Measurements from ENCODE around the gene PPM1E. TPM values are rescaled to one million over a fixed set of nuclear protein-coding genes. Genes with fewer than 3 reads are reported as not detected.

The PPM1E gene
- polyA plus RNA-seq, 2 of the 4 experiments (the other 2 are of a cell fraction), result 0.05 to 0.25 TPM

GRCh38 chr17:59003860-59004259 lies 248.2 kb downstream of the PPM1E start:
- Histone ChIP-seq H3K4me3 (no peak overlapping the region), H3K9me3 (no peaks in the 10 kb centered on the region), H3K4me1 (0 out of 3 replicates have a peak, but pooled peaks cover 4% of the 10 kb centered on the region), H3K27ac (no peak overlapping the region), H3K4me2 (no peak overlapping the region)
- 91% methylated on average over 1 of the region's 1 CpG for WGBS (ENCODE audit: missing lambda C conversion rate)
- DNase-seq (ENCODE audit: low read depth in 1 of 2, low spot score in 1 of 2) (no peak), ATAC-seq (no peak), FAIRE-seq (no peak)
- TF ChIP-seq RFX5 (IDR thresholded peaks at IDR 0.05) (no peak), BCL3 (IDR thresholded peaks at IDR 0.05) (no peak), FOSL2 (IDR thresholded peaks at IDR 0.05) (no peak), FOSL2 (CRISPR knock-in tag; IDR thresholded peaks at IDR 0.05) (no peak), EHF (CRISPR knock-in tag; IDR thresholded peaks at IDR 0.05) (no peak), RNF2 (IDR thresholded peaks at IDR 0.05; ENCODE audit: borderline replicate concordance, low read depth) (no peak), HMGXB4 (CRISPR knock-in tag; IDR thresholded peaks at IDR 0.05; ENCODE audit: borderline replicate concordance) (no peak), TFCP2L1 (CRISPR knock-in tag; IDR thresholded peaks at IDR 0.05) (no peak)
- CTCF ChIA-PET, result interaction anchor here (0.6 to 11.0 kb wide), 19 partner anchors 10 to 699 kb away, joined by 3 to 169 read pairs (median 8); no protein-coding TSS in a partner anchor
- POLR2A ChIA-PET, result interaction anchor here (1.5 kb wide), 1 partner anchor 344 kb away, joined by 5 read pairs; no protein-coding TSS in a partner anchor

GRCh38 chr17:59004338-59005111 lies 248.9 kb downstream of the PPM1E start:
- 0 out of 3 replicates have a peak, but pooled peaks cover 4% of the 10 kb centered on the region for H3K4me1 ChIP-seq
- ATAC-seq (peak; percentile 74 to 90; a peak in 4 of 6 replicates), DNase-seq (ENCODE audit: low read depth in 1 of 2, low spot score in 1 of 2) (peak; percentile 49 to 70), FAIRE-seq (no peak)
- CTCF ChIA-PET, result interaction anchor here (0.6 to 11.0 kb wide), 58 partner anchors 9 to 754 kb away, joined by 3 to 169 read pairs (median 4); partner anchors contain the start of gene TRIM37
- H3K27ac ChIP-seq, result no peak overlapping the region
- 25% methylated on average over 4 of the region's 4 CpGs for WGBS (ENCODE audit: missing lambda C conversion rate)
- no peaks in the 10 kb centered on the region for H3K9me3 ChIP-seq
- no peak overlapping the region for H3K4me2 ChIP-seq
- TF ChIP-seq CTCF (IDR thresholded peaks at IDR 0.05) (peak; percentile 99), TFCP2L1 (CRISPR knock-in tag; IDR thresholded peaks at IDR 0.05) (no peak), SMC3 (IDR thresholded peaks at IDR 0.05) (peak; percentile 97), CHD4 (IDR thresholded peaks at IDR 0.05; ENCODE audit: borderline replicate concordance) (no peak), RAD21 (conservative IDR thresholded peaks at IDR 0.05 in 1 of 2, IDR thresholded peaks at IDR 0.05 in 1 of 2) (peak; percentile 95 to 98), NR3C1 (IDR thresholded peaks at IDR 0.05) (no peak)
- no peak overlapping the region for H3K4me3 ChIP-seq
- POLR2A ChIA-PET, result interaction anchor here (1.0 to 1.8 kb wide), 5 partner anchors 294 to 486 kb away, joined by 3 to 10 read pairs (median 6); no protein-coding TSS in a partner anchor

GRCh38 chr17:59007995-59008394 lies 252.3 kb downstream of the PPM1E start:
- ChIA-PET POLR2A (interaction anchor here (0.9 kb wide), 1 partner anchor 376 kb away, joined by 3 read pairs; no protein-coding TSS in a partner anchor), CTCF (interaction anchor here (0.7 to 11.0 kb wide), 6 partner anchors 10 to 690 kb away, joined by 3 to 169 read pairs (median 4); no protein-coding TSS in a partner anchor)
- Histone ChIP-seq H3K4me1 (no peaks in the 10 kb centered on the region), H3K9me3 (no peaks in the 10 kb centered on the region), H3K4me2 (no peak overlapping the region), H3K27ac (no peak overlapping the region), H3K4me3 (no peak overlapping the region)
- FAIRE-seq (no peak), ATAC-seq (no peak), DNase-seq (ENCODE audit: low read depth in 1 of 2, low spot score in 1 of 2) (no peak)
- WGBS (ENCODE audit: missing lambda C conversion rate), result 92% methylated on average over 2 of the region's 2 CpGs
- no peak for TF ChIP-seq CEBPB (IDR thresholded peaks at IDR 0.05)
- no peak for TF ChIP-seq SMC3 (IDR thresholded peaks at IDR 0.05)
- TF ChIP-seq ZFP36 (IDR thresholded peaks at IDR 0.05; ENCODE audit: borderline replicate concordance, partially characterized antibody), result no peak
- TF ChIP-seq ATOH8 (CRISPR knock-in tag; IDR thresholded peaks at IDR 0.05; ENCODE audit: low read depth), result no peak
- TF ChIP-seq ESRRA (IDR thresholded peaks at IDR 0.05; ENCODE audit: borderline replicate concordance, low read length), result no peak
- TF ChIP-seq TP53 (CRISPR knock-in tag; IDR thresholded peaks at IDR 0.05), result no peak
- TF ChIP-seq TFCP2L1 (CRISPR knock-in tag; IDR thresholded peaks at IDR 0.05), result no peak

Data from A549 (cell line).